ENCODE results near the gene CAMKMT. TPM values are rescaled to one million over a fixed set of nuclear protein-coding genes. Genes with fewer than 3 reads are reported as not detected.

Gene CAMKMT
- total RNA-seq, 4 donors from 2014 or later: 7.6 to 16.2 (median 9.4) TPM

DNA sequence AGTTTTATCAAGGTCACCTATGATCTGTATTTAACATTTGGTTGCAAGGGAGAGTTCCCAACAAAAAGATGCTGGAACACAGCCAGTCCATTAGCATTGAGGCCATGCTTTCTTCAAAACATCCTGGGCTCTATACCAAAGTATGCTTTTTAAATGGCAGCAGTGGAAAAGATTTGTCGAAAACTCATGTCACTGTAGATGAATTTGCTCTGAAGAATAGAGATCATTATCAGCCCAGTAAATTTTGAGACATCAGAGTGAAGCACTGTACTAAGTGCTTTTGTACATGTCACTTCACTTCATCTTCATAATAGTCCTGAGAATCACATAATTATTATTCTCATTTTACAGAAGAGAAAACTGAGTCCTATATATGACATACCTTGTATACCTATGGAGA, 189.8 kb downstream of the CAMKMT start:
- no peak for TF ChIP-seq CTCF (IDR thresholded peaks at IDR 0.05)
- ATAC-seq (ENCODE audit: low FRiP score): no peak
- no peak for DNase-seq (ENCODE audit: low spot score)

- TF ChIP-seq CTCF (IDR thresholded peaks at IDR 0.05): no peak
- DNase-seq (ENCODE audit: low spot score): no peak
- ATAC-seq (ENCODE audit: low FRiP score): no peak
These were observed 191.7 kb downstream of the CAMKMT start for GRCh38 chr2:44553456-44553855.

GRCh38 chr2:44555700-44556099, 194.0 kb downstream of the CAMKMT start:
- DNase-seq (ENCODE audit: low spot score): no peak
- TF ChIP-seq CTCF (IDR thresholded peaks at IDR 0.05): no peak

DNA sequence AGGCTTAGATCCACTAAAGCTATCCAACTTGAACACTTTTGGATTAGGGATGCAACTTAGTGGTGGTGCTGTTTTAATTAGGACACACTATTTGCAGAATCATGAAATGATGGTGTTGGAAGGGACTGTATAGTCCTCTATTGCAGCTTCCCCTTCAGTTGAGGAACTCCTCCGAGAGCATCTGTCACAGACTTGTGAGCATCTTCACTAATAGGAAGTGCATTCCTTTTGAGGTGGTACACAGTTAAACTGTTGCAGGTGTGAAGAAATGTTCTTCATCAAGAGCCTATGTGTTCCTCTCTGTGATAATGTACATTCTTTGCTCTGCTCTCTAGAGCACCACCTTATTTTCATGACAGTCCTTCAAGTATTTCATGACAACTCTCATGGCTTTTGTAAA, 197.4 kb downstream of the CAMKMT start:
- ATAC-seq (ENCODE audit: low FRiP score) (no peak), DNase-seq (ENCODE audit: low spot score) (no peak)
- TF ChIP-seq CTCF (IDR thresholded peaks at IDR 0.05): no peak

More at GRCh38 chr2:44555700-44556099, 194.0 kb downstream of the CAMKMT start:
- no peak for ATAC-seq (ENCODE audit: low FRiP score)

DNA sequence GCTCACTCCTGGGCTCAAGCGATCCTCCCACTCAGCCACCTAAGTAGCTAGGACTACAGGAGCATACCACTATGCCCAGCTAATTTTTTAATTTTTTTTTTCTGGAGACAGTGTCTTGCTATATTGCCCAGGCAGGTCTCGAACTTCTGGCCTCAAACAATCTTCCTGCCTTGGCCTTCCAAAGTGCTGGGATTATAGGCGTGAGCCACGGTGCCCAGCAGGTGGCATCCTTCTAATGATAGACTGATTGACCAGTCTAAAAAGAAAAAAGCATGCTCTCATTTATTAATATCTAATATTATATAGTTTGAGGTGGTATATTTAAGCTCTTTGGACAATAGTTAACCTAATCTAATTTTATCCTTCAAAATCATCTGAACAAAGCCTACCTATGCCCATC, 198.6 kb downstream of the CAMKMT start:
- no peak for DNase-seq (ENCODE audit: low spot score)
- no peak for TF ChIP-seq CTCF (IDR thresholded peaks at IDR 0.05)
- ATAC-seq (ENCODE audit: low FRiP score): no peak

DNA sequence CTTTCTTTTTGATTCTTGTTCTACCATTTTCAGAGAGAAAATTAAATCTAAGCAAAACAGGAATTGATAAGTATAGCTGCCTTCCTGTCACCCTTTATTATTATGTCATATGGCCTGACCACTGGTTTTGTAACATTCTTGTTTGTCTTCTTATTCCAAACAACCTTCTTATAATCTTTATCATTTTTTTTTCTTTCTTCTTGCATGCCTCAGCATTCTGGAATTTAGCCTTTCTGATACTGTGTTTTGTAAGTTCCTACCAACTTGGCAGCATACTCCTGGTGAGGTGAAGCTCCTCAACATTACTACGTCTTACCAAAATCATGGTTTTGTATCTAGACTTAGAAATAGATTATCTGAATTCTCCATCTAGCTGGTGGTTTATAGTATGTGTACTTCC, 199.2 kb downstream of the CAMKMT start:
- no peak for DNase-seq (ENCODE audit: low spot score)
- no peak for ATAC-seq (ENCODE audit: low FRiP score)
- TF ChIP-seq CTCF (IDR thresholded peaks at IDR 0.05): no peak

DNA sequence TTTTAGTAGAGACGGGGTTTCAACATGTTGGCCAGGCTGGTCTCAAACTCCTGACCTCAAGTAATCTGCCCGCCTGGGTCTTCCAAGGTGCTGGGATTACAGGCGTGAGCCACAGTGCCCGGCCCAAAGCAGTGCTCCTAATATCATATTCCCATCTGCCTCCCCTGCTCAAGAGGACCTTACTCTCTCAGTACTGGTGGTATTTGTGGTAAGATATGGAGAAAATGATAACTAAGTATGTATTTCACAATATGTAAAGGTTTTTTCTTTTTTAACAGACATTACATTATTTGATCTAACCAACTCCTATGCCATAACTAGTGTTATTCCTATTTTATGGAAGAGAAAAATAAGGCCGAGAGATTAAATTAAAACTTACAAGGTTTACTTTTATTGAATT, 201.0 kb downstream of the CAMKMT start:
- DNase-seq (ENCODE audit: low spot score): no peak
- no peak for ATAC-seq (ENCODE audit: low FRiP score)
- no peak for TF ChIP-seq CTCF (IDR thresholded peaks at IDR 0.05)
